Left forelimb (tissue), 1 donor: Measurements from ENCODE around the gene CYYR1.

ENCODE experiments used
- DNase-seq: peaks from one replicate; pipeline ENCODE4 v3.0.0-alpha.2; 2018; ENCODE audit warnings: low spot score

The CYYR1 gene

GRCh38 chr21:26433386-26433785 lies 139.7 kb downstream of the CYYR1 start:
- DNase-seq, result no peak

GRCh38 chr21:26432410-26432809 lies 140.7 kb downstream of the CYYR1 start:
- DNase-seq, result no peak

GRCh38 chr21:26425576-26425975 lies 147.5 kb downstream of the CYYR1 start:
- no peak for DNase-seq

DNA sequence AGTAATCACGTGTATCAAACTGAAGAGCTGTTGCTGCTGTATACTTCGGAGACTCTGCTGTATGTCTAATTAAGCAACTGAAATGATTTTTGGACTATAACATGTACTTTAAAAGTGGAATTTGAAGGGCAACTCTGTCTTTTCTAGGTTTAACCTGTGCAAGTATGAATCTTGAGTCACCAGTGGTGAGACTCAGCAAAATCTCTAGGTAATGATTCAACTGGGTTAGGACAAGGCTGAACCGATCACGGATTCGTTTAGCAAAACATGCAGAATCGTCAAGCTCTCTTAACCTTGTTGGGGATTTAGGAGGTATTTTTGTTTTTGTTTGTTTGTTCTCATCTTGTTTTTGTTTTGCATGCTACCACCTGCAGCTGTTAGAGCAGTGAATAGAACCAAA lies 149.6 kb downstream of the CYYR1 start:
- no peak for DNase-seq

GRCh38 chr21:26422706-26423105 lies 150.4 kb downstream of the CYYR1 start:
- no peak for DNase-seq

GRCh38 chr21:26422138-26422537 lies 150.9 kb downstream of the CYYR1 start:
- no peak for DNase-seq

- no peak for DNase-seq
Observed at GRCh38 chr21:26421724-26422123, 151.4 kb downstream of the CYYR1 start.
